Trophoblast cell (in vitro differentiated cells and primary cell): ENCODE results near the gene BOC.

Source experiments
- DNase-seq, 2 donors: peaks; one replicate each; pipeline ENCODE4 v3.0.0-alpha.2; 2016
- H2AFZ ChIP-seq: 2 replicates; pipeline ENCODE4 v1.6.1; 2013; ENCODE audit warnings: low read length, moderate library complexity, mild to moderate bottlenecking; ENCODE audit not compliant: insufficient read depth, poor library complexity
- H2AK5ac ChIP-seq: 2 replicates; pipeline ENCODE4 v1.6.1; 2013; ENCODE audit warnings: mild to moderate bottlenecking, low read length
- H2BK120ac ChIP-seq: 2 replicates; pipeline ENCODE4 v1.6.1; 2013; ENCODE audit warnings: low read length, mild to moderate bottlenecking, moderate library complexity; ENCODE audit not compliant: insufficient read depth, poor library complexity
- H2BK12ac ChIP-seq: 2 replicates; pipeline ENCODE4 v1.6.1; 2013; ENCODE audit warnings: mild to moderate bottlenecking, low read length, moderate library complexity
- H2BK5ac ChIP-seq: 2 replicates; pipeline ENCODE4 v1.6.1; 2013; ENCODE audit warnings: low read length, low read depth, moderate library complexity, mild to moderate bottlenecking; ENCODE audit not compliant: poor library complexity
- H3K14ac ChIP-seq: 2 replicates; pipeline ENCODE4 v1.6.1; 2013; ENCODE audit warnings: mild to moderate bottlenecking, low read length
- H3K18ac ChIP-seq: 2 replicates; pipeline ENCODE4 v1.6.1; 2013; ENCODE audit warnings: mild to moderate bottlenecking, low read length
- H3K23ac ChIP-seq: 2 replicates; pipeline ENCODE4 v1.6.1; 2013; ENCODE audit warnings: low read length
- H3K27ac ChIP-seq: 2 replicates; pipeline ENCODE4 v1.5.1; 2013; ENCODE audit warnings: low read depth, mild to moderate bottlenecking, inconsistent platforms, low read length, moderate library complexity
- H3K27me3 ChIP-seq: 2 replicates; pipeline ENCODE4 v1.6.1; 2013; ENCODE audit warnings: inconsistent platforms, mild to moderate bottlenecking, low read length, moderate library complexity; ENCODE audit not compliant: insufficient read depth
- H3K36me3 ChIP-seq, 2 experiments: 1 replicate in 1 of 2; 2 replicates in 1 of 2; pipeline ENCODE4 v1.6.1; 2013; ENCODE audit warnings: low read length in 2 of 2, mild to moderate bottlenecking in 2 of 2, moderate library complexity in 1 of 2; ENCODE audit not compliant: insufficient read depth in 2 of 2, control insufficient read depth in 1 of 2
- H3K4ac ChIP-seq: 2 replicates; pipeline ENCODE4 v1.6.1; 2013; ENCODE audit warnings: low read depth, mild to moderate bottlenecking, low read length, moderate library complexity
- H3K4me1 ChIP-seq, 2 experiments: 1 replicate in 1 of 2; 2 replicates in 1 of 2; pipeline ENCODE4 v1.6.1; 2013; ENCODE audit warnings: low read length in 2 of 2, mild to moderate bottlenecking in 2 of 2, moderate library complexity in 1 of 2; ENCODE audit not compliant: insufficient read depth in 2 of 2, control insufficient read depth in 1 of 2
- H3K4me2 ChIP-seq: 2 replicates; pipeline ENCODE4 v1.6.1; 2013; ENCODE audit warnings: inconsistent platforms, mild to moderate bottlenecking, low read length, moderate library complexity
- H3K4me3 ChIP-seq: 2 replicates; pipeline ENCODE4 v1.5.1; 2013; ENCODE audit warnings: mild to moderate bottlenecking, low read depth, low read length, inconsistent platforms
- H3K79me1 ChIP-seq: one replicate; pipeline ENCODE4 v1.6.1; 2013; ENCODE audit warnings: low read length
- H3K79me2 ChIP-seq: 2 replicates; pipeline ENCODE4 v1.6.1; 2013; ENCODE audit warnings: low read length, mild to moderate bottlenecking; ENCODE audit not compliant: control insufficient read depth, insufficient read depth, poor library complexity
- H3K9ac ChIP-seq: 2 replicates; pipeline ENCODE4 v1.6.1; 2013; ENCODE audit warnings: mild to moderate bottlenecking, low read length
- H3K9me3 ChIP-seq: 2 replicates; pipeline ENCODE4 v1.6.1; 2013; ENCODE audit warnings: low read depth, mild to moderate bottlenecking, control low read depth, inconsistent platforms, low read length; ENCODE audit not compliant: insufficient read depth
- H4K12ac ChIP-seq: 2 replicates; pipeline ENCODE4 v1.6.1; 2013; ENCODE audit warnings: low read depth, mild to moderate bottlenecking, low read length, moderate library complexity
- H4K8ac ChIP-seq: 2 replicates; pipeline ENCODE4 v1.6.1; 2013; ENCODE audit warnings: low read depth, mild to moderate bottlenecking, low read length, moderate library complexity
- H4K91ac ChIP-seq: one replicate; pipeline ENCODE4 v1.6.1; 2013; ENCODE audit warnings: low read depth, mild to moderate bottlenecking, low read length, moderate library complexity
- WGBS: extraction: QIAGEN DNeasy Blood & Tissue Kit; methylation state at CpG from one replicate; pipeline ENCODE4 v1.1.7; 2013; ENCODE audit warnings: missing lambda C conversion rate; ENCODE audit not compliant: insufficient read length, insufficient coverage; ENCODE audit errors: extremely low coverage; 5-methylcytosine and 5-hydroxymethylcytosine counted together

BOC gene

DNA sequence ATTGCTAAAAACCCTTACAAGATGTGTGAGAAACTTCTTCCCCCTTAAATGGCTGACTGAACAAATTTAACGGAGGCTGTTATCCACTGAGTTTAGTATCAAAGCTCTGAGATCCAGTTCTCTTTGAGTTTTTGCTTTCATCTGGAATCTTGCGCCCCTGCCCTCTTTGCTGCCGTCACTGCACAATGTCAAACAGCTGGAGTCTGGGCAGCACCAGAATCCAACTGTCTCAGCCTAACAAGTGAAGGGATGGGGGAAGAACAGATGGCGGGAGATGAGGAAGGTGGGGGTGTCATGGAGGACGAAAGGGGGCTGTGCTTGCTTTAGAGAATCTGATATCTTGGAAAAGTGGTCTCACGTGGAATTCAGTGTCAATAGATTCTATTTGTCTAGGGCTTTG lies 7.0 kb upstream of the BOC start:
- Histone ChIP-seq H3K4ac (no peak overlapping the region), H3K9me3 (no peaks in the 10 kb centered on the region), H2AK5ac (no peak overlapping the region), H4K8ac (no peak overlapping the region), H2AFZ (no peak overlapping the region), H3K27ac (no peak overlapping the region), H3K36me3 (no peaks in the 10 kb centered on the region), H2BK5ac (no peak overlapping the region), H4K12ac (no peak overlapping the region), H3K9ac (no peak overlapping the region), H3K14ac (no peak overlapping the region), H4K91ac (no peak overlapping the region), H2BK120ac (no peak overlapping the region), H3K4me3 (no peak overlapping the region), H3K79me1 (no peaks in the 10 kb centered on the region), H3K18ac (no peak overlapping the region), H3K23ac (no peak overlapping the region), H3K4me1 (no peaks in the 10 kb centered on the region), H2BK12ac (no peak overlapping the region), H3K4me2 (no peak overlapping the region), H3K27me3 (no peaks in the 10 kb centered on the region), H3K79me2 (no peaks in the 10 kb centered on the region)
- DNase-seq, result no peak
- WGBS, result no CpG with 5 or more reads among the region's 6 CpGs

GRCh38 chr3:113205481-113205880 lies 5.9 kb upstream of the BOC start:
- H3K9me3 ChIP-seq, result no peaks in the 10 kb centered on the region
- no peak overlapping the region for H3K4me2 ChIP-seq
- no peak overlapping the region for H3K4me3 ChIP-seq
- H4K91ac ChIP-seq, result no peak overlapping the region
- H2AFZ ChIP-seq, result no peak overlapping the region
- H3K27me3 ChIP-seq, result no peaks in the 10 kb centered on the region
- H4K8ac ChIP-seq, result no peak overlapping the region
- no peak overlapping the region for H3K23ac ChIP-seq
- no peak overlapping the region for H3K4ac ChIP-seq
- no peak overlapping the region for H4K12ac ChIP-seq
- H3K27ac ChIP-seq, result no peak overlapping the region
- no peaks in the 10 kb centered on the region for H3K79me1 ChIP-seq
- H2AK5ac ChIP-seq, result no peak overlapping the region
- no peak overlapping the region for H2BK120ac ChIP-seq
- no peak overlapping the region for H3K9ac ChIP-seq
- H3K79me2 ChIP-seq, result no peaks in the 10 kb centered on the region
- WGBS, result no CpG with 5 or more reads among the region's 2 CpGs
- no peaks in the 10 kb centered on the region for H3K36me3 ChIP-seq
- no peak overlapping the region for H3K14ac ChIP-seq
- H2BK12ac ChIP-seq, result no peak overlapping the region
- no peak overlapping the region for H3K18ac ChIP-seq
- no peak overlapping the region for H2BK5ac ChIP-seq
- peaks cover 3 to 4% of the 10 kb centered on the region in 2 experiments for H3K4me1 ChIP-seq
- DNase-seq, result peak; percentile 8 to 42

- Histone ChIP-seq H3K23ac (no peak overlapping the region), H3K27me3 (no peaks in the 10 kb centered on the region), H3K18ac (peak overlapping the region; percentile 34), H3K14ac (no peak overlapping the region), H3K79me2 (peaks cover 15% of the 10 kb centered on the region), H2BK5ac (peak overlapping the region; percentile 78), H2AFZ (peak overlapping the region; percentile 32), H2AK5ac (no peak overlapping the region), H3K9me3 (no peaks in the 10 kb centered on the region), H3K4me2 (peak overlapping the region; percentile 66), H4K8ac (peak overlapping the region; percentile 86), H3K4me1 (peaks cover 9 to 14% of the 10 kb centered on the region in 2 experiments), H4K91ac (peak overlapping the region; percentile 67), H2BK12ac (peak overlapping the region; percentile 33), H3K9ac (peak overlapping the region; percentile 14), H3K27ac (peak overlapping the region; percentile 58), H3K4ac (peak overlapping the region; percentile 57), H3K79me1 (peaks cover 17% of the 10 kb centered on the region), H3K4me3 (peak overlapping the region; percentile 89), H2BK120ac (peak overlapping the region; percentile 73), H3K36me3 (no peaks in the 10 kb centered on the region), H4K12ac (peak overlapping the region; percentile 45)
- DNase-seq, result peak in 1 of 2 donors; percentile 12
- WGBS, result no CpG with 5 or more reads among the region's 22 CpGs
Observed at GRCh38 chr3:113210604-113211329, 590 bp upstream of the BOC start.

DNA sequence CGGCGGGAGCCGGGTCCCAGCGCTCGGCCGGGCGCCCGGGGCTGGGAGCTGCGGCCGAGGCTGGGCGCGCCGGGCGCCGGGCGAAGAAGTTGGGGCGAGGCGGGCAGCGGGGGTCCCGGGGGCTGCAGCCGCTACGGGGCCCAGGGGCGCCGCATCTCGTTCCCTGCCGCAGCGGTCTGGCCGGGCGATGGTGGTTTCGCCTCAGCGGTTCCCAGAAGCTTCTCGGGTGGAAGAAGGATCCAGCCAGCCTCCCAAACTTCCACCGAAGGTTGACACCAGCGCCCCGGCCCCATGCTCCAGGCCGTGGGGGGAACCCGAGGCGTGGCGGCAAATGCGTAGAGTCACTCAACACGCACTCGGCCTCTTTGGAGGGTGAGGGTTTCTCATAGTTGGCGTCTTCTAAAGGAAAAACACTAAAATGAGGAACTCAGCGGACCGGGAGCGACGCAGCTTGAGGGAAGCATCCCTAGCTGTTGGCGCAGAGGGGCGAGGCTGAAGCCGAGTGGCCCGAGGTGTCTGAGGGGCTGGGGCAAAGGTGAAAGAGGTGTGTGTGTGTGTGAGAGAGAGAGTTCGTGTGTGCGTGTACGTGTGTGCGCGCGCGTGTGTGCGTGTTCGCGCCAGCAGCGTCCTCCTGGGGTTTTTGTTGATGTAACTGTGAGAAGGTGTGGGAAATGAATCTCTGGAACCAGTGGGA lies 940 bp downstream of the BOC start:
- Histone ChIP-seq H3K79me2 (peaks cover 15% of the 10 kb centered on the region), H3K36me3 (peaks cover 4 to 10% of the 10 kb centered on the region in 2 experiments), H2BK5ac (peak overlapping the region; percentile 91), H4K91ac (peak overlapping the region; percentile 93), H2AK5ac (peak overlapping the region; percentile 73), H3K9ac (peak overlapping the region; percentile 84), H4K12ac (peak overlapping the region; percentile 49), H3K4me1 (peaks cover 9 to 14% of the 10 kb centered on the region in 2 experiments), H3K79me1 (peaks cover 17% of the 10 kb centered on the region), H3K9me3 (no peaks in the 10 kb centered on the region), H3K27ac (peak overlapping the region; percentile 94), H2BK120ac (peak overlapping the region; percentile 51), H3K4me2 (peak overlapping the region; percentile 66), H3K18ac (peak overlapping the region; percentile 97), H3K4ac (peak overlapping the region; percentile 87), H4K8ac (peak overlapping the region; percentile 86), H3K27me3 (no peaks in the 10 kb centered on the region), H2AFZ (peak overlapping the region; percentile 97), H3K23ac (peak overlapping the region; percentile 56), H3K14ac (peak overlapping the region; percentile 99), H2BK12ac (peak overlapping the region; percentile 28), H3K4me3 (peak overlapping the region; percentile 89)
- peak; percentile 16 to 50 for DNase-seq
- WGBS, result no CpG with 5 or more reads among the region's 62 CpGs
